Superior temporal gyrus (tissue), 1 donor: ENCODE measurements around the gene ACSM5.

Experiments
- DNase-seq: peaks from one replicate; pipeline ENCODE4 v3.0.0-alpha.2; 2016; ENCODE audit errors: extremely low spot score

The ACSM5 gene

GRCh38 chr16:20409398-20410120 is at the start of gene ACSM5:
Gene ACSM5 (plus strand): TSS chr16:20409534. CDS start chr16:20411485, 1,951 bp downstream.
- peak; percentile 33 for DNase-seq

- no peak for DNase-seq
Observed at GRCh38 chr16:20359997-20360396, 49.3 kb upstream of the ACSM5 start.

- no peak for DNase-seq
Observed at GRCh38 chr16:20363191-20363590, 46.1 kb upstream of the ACSM5 start.

- no peak for DNase-seq
Observed at GRCh38 chr16:20364051-20364450, 45.3 kb upstream of the ACSM5 start.

- no peak for DNase-seq
Observed at GRCh38 chr16:20369452-20370054, 39.8 kb upstream of the ACSM5 start.

- no peak for DNase-seq
Observed at GRCh38 chr16:20372701-20373100, 36.6 kb upstream of the ACSM5 start.

- DNase-seq = no peak
Observed at GRCh38 chr16:20377181-20377580, 32.2 kb upstream of the ACSM5 start.

- DNase-seq = no peak
Observed at GRCh38 chr16:20380782-20381181, 28.6 kb upstream of the ACSM5 start.

- no peak for DNase-seq
Observed at GRCh38 chr16:20382202-20382948, 27.0 kb upstream of the ACSM5 start.

- DNase-seq = peak; percentile 88
Observed at GRCh38 chr16:20383106-20384029, 26.0 kb upstream of the ACSM5 start.

GRCh38 chr16:20385844-20386832 is 23.2 kb upstream of the ACSM5 start:
- peak; percentile 82 for DNase-seq

- DNase-seq = no peak
Observed at GRCh38 chr16:20387978-20388377, 21.4 kb upstream of the ACSM5 start.

- DNase-seq = no peak
Observed at GRCh38 chr16:20388854-20389253, 20.5 kb upstream of the ACSM5 start.

GRCh38 chr16:20391045-20391444 is 18.3 kb upstream of the ACSM5 start:
- DNase-seq = no peak

GRCh38 chr16:20393801-20394577 is 15.3 kb upstream of the ACSM5 start:
- DNase-seq = no peak

GRCh38 chr16:20395946-20396345 is 13.4 kb upstream of the ACSM5 start:
- DNase-seq = no peak

GRCh38 chr16:20396846-20397467 is 12.4 kb upstream of the ACSM5 start:
- DNase-seq = no peak

GRCh38 chr16:20397468-20398074 is 11.8 kb upstream of the ACSM5 start:
- DNase-seq = no peak

GRCh38 chr16:20398603-20399002 is 10.7 kb upstream of the ACSM5 start:
- DNase-seq = no peak
